ENCODE results near the gene IL13RA1.
A peak's percentile ranks its signal among the peaks of the same experiment; 100 is the strongest.
"Not testable (repeated sequence)": the region's sequence is repeated elsewhere in the genome, so short reads cannot be mapped to it uniquely, and the experiment has no call there.

IL13RA1 gene

GRCh38 chrX:118726887-118727685 is at the start of gene IL13RA1:
IL13RA1 (plus strand) TSS chrX:118727606; CDS start chrX:118727639, 33 bp downstream.
- peak; percentile 70 for DNase-seq

- DNase-seq, result no peak
Measured at GRCh38 chrX:118679290-118679689, 48.1 kb upstream of the IL13RA1 start.

GRCh38 chrX:118682258-118683014 is 45.0 kb upstream of the IL13RA1 start:
- DNase-seq, result peak; percentile 35

GRCh38 chrX:118685393-118685792 is 42.0 kb upstream of the IL13RA1 start:
- DNase-seq, result no peak

GRCh38 chrX:118688935-118689334 is 38.5 kb upstream of the IL13RA1 start:
- DNase-seq, result no peak

- DNase-seq, result no peak
Measured at GRCh38 chrX:118693843-118694242, 33.6 kb upstream of the IL13RA1 start.

GRCh38 chrX:118694638-118695037 is 32.8 kb upstream of the IL13RA1 start:
- no peak for DNase-seq

- no peak for DNase-seq
Measured at GRCh38 chrX:118698516-118699170, 28.8 kb upstream of the IL13RA1 start.

- no peak for DNase-seq
Measured at GRCh38 chrX:118702741-118703140, 24.7 kb upstream of the IL13RA1 start.

- no peak for DNase-seq
Measured at GRCh38 chrX:118706681-118707080, 20.7 kb upstream of the IL13RA1 start.

GRCh38 chrX:118714521-118714920 is 12.9 kb upstream of the IL13RA1 start:
- no peak for DNase-seq

GRCh38 chrX:118715917-118716316 is 11.5 kb upstream of the IL13RA1 start:
- not testable (repeated sequence) for DNase-seq

- DNase-seq, result not testable (repeated sequence)
Measured at GRCh38 chrX:118716833-118717232, 10.6 kb upstream of the IL13RA1 start.

- DNase-seq, result no peak
Measured at GRCh38 chrX:118717678-118718391, 9.6 kb upstream of the IL13RA1 start.

- DNase-seq, result no peak
Measured at GRCh38 chrX:118718737-118719136, 8.7 kb upstream of the IL13RA1 start.

GRCh38 chrX:118720058-118720707 is 7.2 kb upstream of the IL13RA1 start:
- DNase-seq, result no peak

GRCh38 chrX:118723376-118723775 is 4.0 kb upstream of the IL13RA1 start:
- no peak for DNase-seq

- DNase-seq, result no peak
Measured at GRCh38 chrX:118724365-118724764, 3.0 kb upstream of the IL13RA1 start.

GRCh38 chrX:118724775-118725174 is 2.6 kb upstream of the IL13RA1 start:
- DNase-seq, result no peak

- DNase-seq, result no peak
Measured at GRCh38 chrX:118726396-118726795, 1.0 kb upstream of the IL13RA1 start.

GRCh38 chrX:118727686-118728339 is 407 bp downstream of the IL13RA1 start:
- no peak for DNase-seq

Data from NCI-H2029 (cell line).